WTC11 (cell line): ENCODE results near the gene TSPAN10.

Experiments
- ATF6 ChIP-seq: sonication (generic); formaldehyde crosslinking; IDR thresholded peaks from 2 replicates; pipeline ENCODE4 v1.8.1; 2023; ENCODE audit warnings: mild to moderate bottlenecking, missing genetic modification reagents
- CREB1 ChIP-seq: sonication (generic); formaldehyde crosslinking; IDR thresholded peaks from 2 replicates; pipeline ENCODE4 v1.8.0; 2023; ENCODE audit warnings: mild to moderate bottlenecking, missing genetic modification reagents
- CTCF ChIP-seq: fragments of 200-600 bp; IDR thresholded peaks from 2 replicates; pipeline ENCODE4 v1.8.0; 2022; ENCODE audit warnings: antibody characterized with exemption
- E2F5 ChIP-seq: sonication (generic); formaldehyde crosslinking; IDR thresholded peaks from 2 replicates; pipeline ENCODE4 v1.8.1; 2022; ENCODE audit warnings: mild to moderate bottlenecking, moderate library complexity, missing genetic modification reagents
- ESRRA ChIP-seq: sonication (generic); formaldehyde crosslinking; IDR thresholded peaks from 2 replicates; pipeline ENCODE4 v1.8.1; 2022; ENCODE audit warnings: mild to moderate bottlenecking, missing genetic modification reagents, borderline replicate concordance
- HMGA2 ChIP-seq: fragments of 250-450 bp; sonication (Bioruptor Pico); IDR thresholded peaks from 2 replicates; pipeline ENCODE4 v1.4.0; 2021; ENCODE audit warnings: mild to moderate bottlenecking, moderate library complexity
- IRF1 ChIP-seq: sonication (generic); formaldehyde crosslinking; IDR thresholded peaks from 2 replicates; pipeline ENCODE4 v1.8.0; 2023; ENCODE audit warnings: missing genetic modification reagents
- MAX ChIP-seq: sonication (generic); formaldehyde crosslinking; IDR thresholded peaks from 2 replicates; pipeline ENCODE4 v1.8.0; 2022; ENCODE audit warnings: mild to moderate bottlenecking, missing genetic modification reagents
- NFATC4 ChIP-seq: fragments of 250-450 bp; sonication (Bioruptor Pico); IDR thresholded peaks from 2 replicates; pipeline ENCODE4 v1.9.0; 2021; ENCODE audit warnings: mild to moderate bottlenecking
- OVOL2 ChIP-seq: fragments of 250-450 bp; sonication (Bioruptor Pico); IDR thresholded peaks from 2 replicates; pipeline ENCODE4 v1.9.0; 2021; ENCODE audit warnings: mild to moderate bottlenecking, borderline replicate concordance
- STAT6 ChIP-seq: sonication (generic); formaldehyde crosslinking; conservative IDR thresholded peaks from 2 replicates; pipeline ENCODE4 v1.8.1; 2023; ENCODE audit warnings: mild to moderate bottlenecking, low read depth, missing genetic modification reagents, moderate library complexity
- USF2 ChIP-seq: sonication (generic); formaldehyde crosslinking; IDR thresholded peaks from 2 replicates; pipeline ENCODE4 v1.8.1; 2023; ENCODE audit warnings: mild to moderate bottlenecking, missing genetic modification reagents, moderate library complexity
- ZNF423 ChIP-seq: fragments of 250-450 bp; sonication (Bioruptor Pico); IDR thresholded peaks from 2 replicates; pipeline ENCODE4 v2.1.2; 2022; ENCODE audit warnings: mild to moderate bottlenecking, moderate library complexity

- no peak for TF ChIP-seq CREB1 (CRISPR knock-in tag)
- TF ChIP-seq CTCF: no peak
- TF ChIP-seq IRF1: no peak
- no peak for TF ChIP-seq USF2 (CRISPR knock-in tag)
- no peak for TF ChIP-seq ESRRA (CRISPR knock-in tag)
- no peak for TF ChIP-seq NFATC4 (CRISPR knock-in tag)
- TF ChIP-seq MAX: no peak
- TF ChIP-seq OVOL2 (CRISPR knock-in tag): no peak
- no peak for TF ChIP-seq ATF6 (CRISPR knock-in tag)
- no peak for TF ChIP-seq E2F5 (CRISPR knock-in tag)
- TF ChIP-seq STAT6 (CRISPR knock-in tag): no peak
- TF ChIP-seq ZNF423 (CRISPR knock-in tag): no peak
- no peak for TF ChIP-seq HMGA2 (CRISPR knock-in tag)
Observed at GRCh38 chr17:81603846-81604610, 33.0 kb upstream of the TSPAN10 start.
